ENCODE data around the gene CD300LG.
"Not testable (repeated sequence)": the region's sequence is repeated elsewhere in the genome, so short reads cannot be mapped to it uniquely, and the experiment has no call there.

CD300LG gene

DNA sequence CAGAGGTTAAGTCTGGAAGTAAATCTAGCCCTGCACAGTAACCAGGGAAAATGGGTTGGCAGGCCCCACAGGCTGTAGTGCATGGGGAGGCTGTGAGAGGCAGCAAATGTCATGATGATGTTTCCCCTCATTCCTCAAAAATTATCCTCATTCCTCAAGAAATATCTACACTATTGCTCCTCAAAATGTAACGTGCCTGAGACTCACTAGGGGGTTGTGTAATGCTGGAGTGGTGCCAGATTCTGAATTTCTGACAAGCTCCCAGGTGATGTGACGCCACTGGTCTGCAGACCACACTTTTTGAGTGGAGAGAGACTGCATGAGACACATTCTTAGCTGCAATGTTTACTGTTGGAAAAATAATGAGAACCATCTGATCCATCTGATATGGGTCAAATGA lies 12.9 kb upstream of the CD300LG start:
- H3K9ac ChIP-seq (ENCODE audit: low read depth in 1 of 2, low read length in 2 of 2): no peak overlapping the region
- H3K27me3 ChIP-seq (ENCODE audit: control insufficient read depth in 1 of 2, insufficient read depth in 2 of 2, low read length in 2 of 2): peaks cover 0 to 4% of the 10 kb centered on the region in 2 donors
- H3K4me1 ChIP-seq (ENCODE audit: control insufficient read depth in 1 of 2, insufficient read depth in 2 of 2, low read length in 2 of 2): peaks cover 5 to 8% of the 10 kb centered on the region in 2 donors
- no peak overlapping the region for H3K27ac ChIP-seq (ENCODE audit: low read depth, low read length)
- H3K36me3 ChIP-seq (ENCODE audit: control insufficient read depth in 1 of 2, insufficient read depth in 2 of 2, low read length in 2 of 2): no peaks in the 10 kb centered on the region
- H3K9me3 ChIP-seq (ENCODE audit: control insufficient read depth in 1 of 2, low read length in 2 of 2): no peaks in the 10 kb centered on the region
- H3K4me3 ChIP-seq (ENCODE audit: low read depth in 1 of 2, low read length in 2 of 2): no peak overlapping the region

DNA sequence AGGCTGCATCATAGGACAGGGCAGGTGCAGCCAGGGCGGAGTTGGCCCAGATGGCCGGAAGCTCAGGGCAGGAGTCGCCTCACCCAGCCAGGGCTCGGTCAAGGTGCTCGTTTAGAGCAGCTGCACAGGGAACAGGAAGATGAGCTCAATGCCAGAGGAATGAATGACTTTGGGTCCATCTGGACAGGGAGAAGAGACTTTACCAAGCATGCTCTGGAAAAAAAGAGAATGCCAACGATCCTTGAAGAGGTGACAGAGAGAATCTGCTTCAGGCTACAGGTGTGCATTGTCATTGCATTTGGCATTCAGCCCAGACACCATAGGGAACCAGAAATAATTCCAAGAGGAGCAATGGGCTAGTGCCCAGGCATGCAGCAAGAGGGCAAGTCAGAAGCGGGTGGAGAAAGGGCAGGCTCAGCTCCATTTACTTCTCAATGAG lies 7.3 kb upstream of the CD300LG start:
- Histone ChIP-seq H3K4me1 (ENCODE audit: control insufficient read depth in 1 of 2, insufficient read depth in 2 of 2, low read length in 2 of 2) (peaks cover 0 to 7% of the 10 kb centered on the region in 2 donors), H3K9ac (ENCODE audit: low read depth in 1 of 2, low read length in 2 of 2) (no peak overlapping the region), H3K27ac (ENCODE audit: low read depth, low read length) (no peak overlapping the region), H3K36me3 (ENCODE audit: control insufficient read depth in 1 of 2, insufficient read depth in 2 of 2, low read length in 2 of 2) (no peaks in the 10 kb centered on the region), H3K27me3 (ENCODE audit: control insufficient read depth in 1 of 2, insufficient read depth in 2 of 2, low read length in 2 of 2) (no peaks in the 10 kb centered on the region), H3K4me3 (ENCODE audit: low read depth in 1 of 2, low read length in 2 of 2) (no peak overlapping the region), H3K9me3 (ENCODE audit: control insufficient read depth in 1 of 2, low read length in 2 of 2) (no peaks in the 10 kb centered on the region)

DNA sequence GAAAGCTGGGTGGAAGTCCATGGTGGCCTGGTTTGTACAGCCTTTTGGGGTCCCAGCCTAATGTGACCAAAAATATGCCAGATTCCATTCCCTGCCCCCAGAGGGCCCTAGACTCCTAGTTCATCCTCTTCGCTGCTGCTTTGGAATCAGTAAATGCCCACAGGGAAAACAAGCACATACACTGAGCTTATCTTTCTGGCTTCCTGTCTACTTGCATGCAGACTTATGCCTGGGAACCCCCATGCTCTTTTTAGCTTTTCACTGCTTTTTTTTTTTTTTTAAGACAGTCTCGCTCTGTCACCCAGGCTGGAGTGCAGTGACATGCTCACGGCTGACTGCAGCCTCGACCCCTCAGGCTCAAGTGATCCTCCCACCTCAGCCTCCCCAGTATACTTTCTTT lies 6.2 kb upstream of the CD300LG start:
- Histone ChIP-seq H3K9ac (ENCODE audit: low read depth in 1 of 2, low read length in 2 of 2) (no peak overlapping the region), H3K27ac (ENCODE audit: low read depth, low read length) (no peak overlapping the region), H3K9me3 (ENCODE audit: control insufficient read depth in 1 of 2, low read length in 2 of 2) (no peaks in the 10 kb centered on the region), H3K4me1 (ENCODE audit: control insufficient read depth in 1 of 2, insufficient read depth in 2 of 2, low read length in 2 of 2) (peaks cover 0 to 7% of the 10 kb centered on the region in 2 donors), H3K27me3 (ENCODE audit: control insufficient read depth in 1 of 2, insufficient read depth in 2 of 2, low read length in 2 of 2) (no peaks in the 10 kb centered on the region), H3K4me3 (ENCODE audit: low read depth in 1 of 2, low read length in 2 of 2) (no peak overlapping the region), H3K36me3 (ENCODE audit: control insufficient read depth in 1 of 2, insufficient read depth in 2 of 2, low read length in 2 of 2) (no peaks in the 10 kb centered on the region)

DNA sequence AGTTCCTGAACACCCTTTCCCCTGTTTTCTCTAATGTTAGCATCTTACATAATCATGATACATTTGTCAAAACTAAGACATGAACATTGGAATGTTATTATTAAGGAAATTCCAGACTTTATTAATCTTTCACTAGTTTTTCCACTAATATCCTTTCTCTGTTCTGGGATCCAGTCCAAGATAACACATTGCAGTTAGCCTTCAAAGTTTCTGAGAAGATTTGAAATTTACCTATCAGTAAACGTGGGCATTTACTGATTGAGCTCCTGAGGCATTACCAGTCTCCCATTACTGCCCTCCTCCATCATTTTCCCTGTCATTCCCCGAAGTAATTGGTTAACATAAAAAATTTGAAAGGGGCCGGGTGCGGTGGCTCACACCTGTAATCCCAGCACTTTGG lies 5.7 kb upstream of the CD300LG start:
- Histone ChIP-seq H3K27me3 (ENCODE audit: control insufficient read depth in 1 of 2, insufficient read depth in 2 of 2, low read length in 2 of 2) (no peaks in the 10 kb centered on the region), H3K4me3 (ENCODE audit: low read depth in 1 of 2, low read length in 2 of 2) (no peak overlapping the region), H3K9me3 (ENCODE audit: control insufficient read depth in 1 of 2, low read length in 2 of 2) (no peaks in the 10 kb centered on the region), H3K9ac (ENCODE audit: low read depth in 1 of 2, low read length in 2 of 2) (no peak overlapping the region), H3K36me3 (ENCODE audit: control insufficient read depth in 1 of 2, insufficient read depth in 2 of 2, low read length in 2 of 2) (no peaks in the 10 kb centered on the region), H3K27ac (ENCODE audit: low read depth, low read length) (no peak overlapping the region), H3K4me1 (ENCODE audit: control insufficient read depth in 1 of 2, insufficient read depth in 2 of 2, low read length in 2 of 2) (peaks cover 0 to 7% of the 10 kb centered on the region in 2 donors)

DNA sequence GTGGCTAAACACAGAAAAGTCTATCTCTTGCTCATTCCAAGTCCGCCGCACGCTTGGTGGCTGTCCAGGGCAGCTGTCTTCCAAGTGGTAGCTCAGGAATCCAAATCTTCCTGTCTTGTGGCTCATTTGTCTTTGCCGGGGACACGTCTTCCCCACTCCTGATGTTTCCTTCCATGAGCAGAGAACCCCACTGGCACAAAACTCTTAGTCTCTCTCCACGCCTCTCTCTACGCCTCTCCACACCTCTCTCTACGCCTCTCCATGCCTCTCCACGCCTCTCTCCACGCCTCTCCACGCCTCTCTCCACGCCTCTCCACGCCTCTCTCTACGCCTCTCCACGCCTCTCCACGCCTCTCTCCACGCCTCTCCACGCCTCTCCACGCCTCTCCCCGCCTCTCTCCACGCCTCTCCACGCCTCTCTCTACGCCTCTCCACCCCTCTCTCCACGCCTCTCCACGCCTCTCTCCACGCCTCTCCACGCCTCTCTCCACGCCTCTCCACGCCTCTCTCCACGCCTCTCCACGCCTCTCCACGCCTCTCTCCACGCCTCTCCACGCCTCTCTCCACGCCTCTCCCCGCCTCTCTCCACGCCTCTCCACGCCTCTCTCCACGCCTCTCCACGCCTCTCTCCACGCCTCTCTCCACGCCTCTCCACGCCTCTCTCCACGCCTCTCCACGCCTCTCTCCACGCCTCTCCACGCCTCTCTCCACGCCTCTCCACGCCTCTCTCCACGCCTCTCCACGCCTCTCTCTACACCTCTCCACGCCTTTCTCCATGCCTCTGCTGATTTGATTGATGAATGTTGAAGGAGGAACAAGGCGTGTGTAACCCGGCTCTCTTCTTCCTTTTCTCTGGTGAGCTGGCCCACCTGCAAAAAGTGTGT lies 4.6 kb upstream of the CD300LG start:
- not testable (repeated sequence) for H3K4me1 ChIP-seq (ENCODE audit: control insufficient read depth in 1 of 2, insufficient read depth in 2 of 2, low read length in 2 of 2); H3K9ac ChIP-seq (ENCODE audit: low read depth in 1 of 2, low read length in 2 of 2); H3K4me3 ChIP-seq (ENCODE audit: low read depth in 1 of 2, low read length in 2 of 2); H3K36me3 ChIP-seq (ENCODE audit: control insufficient read depth in 1 of 2, insufficient read depth in 2 of 2, low read length in 2 of 2); H3K9me3 ChIP-seq (ENCODE audit: control insufficient read depth in 1 of 2, low read length in 2 of 2); H3K27ac ChIP-seq (ENCODE audit: low read depth, low read length); H3K27me3 ChIP-seq (ENCODE audit: control insufficient read depth in 1 of 2, insufficient read depth in 2 of 2, low read length in 2 of 2)

DNA sequence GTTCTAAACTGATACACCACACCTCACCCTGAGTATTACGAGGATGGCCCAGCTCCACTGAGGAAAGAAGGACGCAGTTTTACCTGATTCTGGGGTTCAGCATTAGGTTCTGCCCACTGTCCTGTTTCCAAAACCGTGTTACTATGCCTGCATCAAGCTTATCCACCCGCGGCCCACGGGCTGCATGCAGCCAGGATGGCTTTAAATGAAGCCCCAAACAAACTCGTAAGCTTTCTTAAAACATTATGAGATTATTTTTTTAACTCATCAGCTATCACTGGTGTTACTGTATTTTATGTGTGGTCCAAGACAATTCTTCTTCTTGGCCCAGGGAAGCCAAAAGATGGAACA lies 4.0 kb upstream of the CD300LG start:
- no peaks in the 10 kb centered on the region for H3K9me3 ChIP-seq (ENCODE audit: control insufficient read depth in 1 of 2, low read length in 2 of 2)
- H3K4me3 ChIP-seq (ENCODE audit: low read depth in 1 of 2, low read length in 2 of 2): no peak overlapping the region
- H3K4me1 ChIP-seq (ENCODE audit: control insufficient read depth in 1 of 2, insufficient read depth in 2 of 2, low read length in 2 of 2): peaks cover 0 to 7% of the 10 kb centered on the region in 2 donors
- no peaks in the 10 kb centered on the region for H3K27me3 ChIP-seq (ENCODE audit: control insufficient read depth in 1 of 2, insufficient read depth in 2 of 2, low read length in 2 of 2)
- H3K9ac ChIP-seq (ENCODE audit: low read depth in 1 of 2, low read length in 2 of 2): no peak overlapping the region
- H3K27ac ChIP-seq (ENCODE audit: low read depth, low read length): no peak overlapping the region
- no peaks in the 10 kb centered on the region for H3K36me3 ChIP-seq (ENCODE audit: control insufficient read depth in 1 of 2, insufficient read depth in 2 of 2, low read length in 2 of 2)

DNA sequence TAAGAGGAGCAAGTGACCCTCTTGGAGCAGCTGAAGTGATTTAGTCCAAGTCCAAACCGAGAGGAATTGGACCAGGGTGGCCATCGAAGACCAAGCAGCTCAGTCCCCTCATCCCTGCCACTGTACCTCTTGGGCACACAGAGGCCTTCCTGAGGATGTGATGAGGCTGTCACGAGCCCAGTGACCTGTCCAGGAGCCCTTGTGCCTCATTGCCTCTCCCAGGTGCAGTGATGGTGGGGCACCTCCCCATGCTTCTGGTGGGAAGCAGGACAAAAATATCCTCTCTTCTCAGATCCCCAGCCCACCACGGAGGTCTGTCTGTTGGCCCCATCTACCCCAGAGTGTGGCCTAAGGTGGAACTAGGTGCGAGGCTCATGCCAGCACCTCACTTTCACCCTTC lies 2.7 kb upstream of the CD300LG start:
- no peak overlapping the region for H3K4me3 ChIP-seq (ENCODE audit: low read depth in 1 of 2, low read length in 2 of 2)
- H3K36me3 ChIP-seq (ENCODE audit: control insufficient read depth in 1 of 2, insufficient read depth in 2 of 2, low read length in 2 of 2): no peaks in the 10 kb centered on the region
- no peak overlapping the region for H3K9ac ChIP-seq (ENCODE audit: low read depth in 1 of 2, low read length in 2 of 2)
- no peaks in the 10 kb centered on the region for H3K9me3 ChIP-seq (ENCODE audit: control insufficient read depth in 1 of 2, low read length in 2 of 2)
- H3K4me1 ChIP-seq (ENCODE audit: control insufficient read depth in 1 of 2, insufficient read depth in 2 of 2, low read length in 2 of 2): peaks cover 0 to 7% of the 10 kb centered on the region in 2 donors
- H3K27ac ChIP-seq (ENCODE audit: low read depth, low read length): no peak overlapping the region
- no peaks in the 10 kb centered on the region for H3K27me3 ChIP-seq (ENCODE audit: control insufficient read depth in 1 of 2, insufficient read depth in 2 of 2, low read length in 2 of 2)

DNA sequence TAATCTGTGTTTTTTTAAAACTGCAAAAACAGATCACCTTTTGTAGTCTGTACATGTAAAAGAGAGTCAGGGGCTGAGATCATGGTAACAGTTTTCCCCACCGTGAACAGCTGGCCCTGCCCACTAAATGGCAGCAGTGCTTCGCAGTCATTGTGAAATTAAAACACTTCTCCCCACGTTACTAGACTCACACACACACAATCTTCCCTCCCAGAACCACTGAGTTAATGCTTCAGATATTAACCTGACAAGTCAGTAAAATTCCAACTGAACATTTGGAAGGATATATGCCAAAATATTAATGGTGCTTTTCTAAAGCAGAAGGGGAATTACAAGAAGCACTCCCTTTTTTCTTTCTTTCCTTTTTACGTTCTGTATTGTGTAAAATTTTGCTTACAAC lies 1.2 kb upstream of the CD300LG start:
- Histone ChIP-seq H3K4me1 (ENCODE audit: control insufficient read depth in 1 of 2, insufficient read depth in 2 of 2, low read length in 2 of 2) (no peaks in the 10 kb centered on the region), H3K9ac (ENCODE audit: low read depth in 1 of 2, low read length in 2 of 2) (no peak overlapping the region), H3K27me3 (ENCODE audit: control insufficient read depth in 1 of 2, insufficient read depth in 2 of 2, low read length in 2 of 2) (no peaks in the 10 kb centered on the region), H3K27ac (ENCODE audit: low read depth, low read length) (no peak overlapping the region), H3K9me3 (ENCODE audit: control insufficient read depth in 1 of 2, low read length in 2 of 2) (no peaks in the 10 kb centered on the region), H3K36me3 (ENCODE audit: control insufficient read depth in 1 of 2, insufficient read depth in 2 of 2, low read length in 2 of 2) (no peaks in the 10 kb centered on the region), H3K4me3 (ENCODE audit: low read depth in 1 of 2, low read length in 2 of 2) (no peak overlapping the region)

DNA sequence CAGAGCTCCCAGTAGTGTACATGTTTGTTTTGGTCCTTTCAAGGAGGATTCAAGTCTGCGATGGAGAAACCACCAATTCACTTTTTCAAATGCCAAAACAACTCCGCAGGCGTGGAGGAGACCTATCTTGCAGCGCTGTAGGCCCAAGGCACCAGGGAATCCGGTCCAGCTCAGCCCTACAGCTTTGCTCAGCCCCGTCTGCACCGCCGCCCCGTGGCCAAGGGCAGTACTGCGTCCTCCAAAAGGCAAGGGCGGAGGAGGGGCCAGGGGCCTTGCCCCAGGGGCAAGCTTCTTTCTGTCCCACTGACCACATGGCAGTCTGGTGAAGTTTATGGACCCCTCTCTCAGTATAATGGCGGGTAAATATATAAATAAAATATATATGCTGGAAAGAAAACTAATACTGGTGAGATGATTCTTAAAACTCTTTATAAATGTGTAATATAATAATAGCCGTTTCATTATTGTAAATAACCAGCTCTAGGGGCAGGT lies 709 bp upstream of the CD300LG start:
- Histone ChIP-seq H3K4me3 (ENCODE audit: low read depth in 1 of 2, low read length in 2 of 2) (no peak overlapping the region), H3K27ac (ENCODE audit: low read depth, low read length) (no peak overlapping the region), H3K36me3 (ENCODE audit: control insufficient read depth in 1 of 2, insufficient read depth in 2 of 2, low read length in 2 of 2) (no peaks in the 10 kb centered on the region), H3K4me1 (ENCODE audit: control insufficient read depth in 1 of 2, insufficient read depth in 2 of 2, low read length in 2 of 2) (no peaks in the 10 kb centered on the region), H3K9ac (ENCODE audit: low read depth in 1 of 2, low read length in 2 of 2) (no peak overlapping the region), H3K9me3 (ENCODE audit: control insufficient read depth in 1 of 2, low read length in 2 of 2) (no peaks in the 10 kb centered on the region), H3K27me3 (ENCODE audit: control insufficient read depth in 1 of 2, insufficient read depth in 2 of 2, low read length in 2 of 2) (no peaks in the 10 kb centered on the region)

DNA sequence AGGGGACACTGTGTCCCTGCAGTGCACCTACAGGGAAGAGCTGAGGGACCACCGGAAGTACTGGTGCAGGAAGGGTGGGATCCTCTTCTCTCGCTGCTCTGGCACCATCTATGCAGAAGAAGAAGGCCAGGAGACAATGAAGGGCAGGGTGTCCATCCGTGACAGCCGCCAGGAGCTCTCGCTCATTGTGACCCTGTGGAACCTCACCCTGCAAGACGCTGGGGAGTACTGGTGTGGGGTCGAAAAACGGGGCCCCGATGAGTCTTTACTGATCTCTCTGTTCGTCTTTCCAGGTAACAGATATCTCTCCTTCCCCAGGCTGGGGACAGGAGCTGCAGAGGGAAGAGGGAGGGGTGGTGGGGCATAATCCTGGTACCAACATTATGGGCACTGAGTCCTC lies 1.6 kb downstream of the CD300LG start:
- no peaks in the 10 kb centered on the region for H3K9me3 ChIP-seq (ENCODE audit: control insufficient read depth in 1 of 2, low read length in 2 of 2)
- H3K4me1 ChIP-seq (ENCODE audit: control insufficient read depth in 1 of 2, insufficient read depth in 2 of 2, low read length in 2 of 2): no peaks in the 10 kb centered on the region
- no peak overlapping the region for H3K27ac ChIP-seq (ENCODE audit: low read depth, low read length)
- H3K36me3 ChIP-seq (ENCODE audit: control insufficient read depth in 1 of 2, insufficient read depth in 2 of 2, low read length in 2 of 2): no peaks in the 10 kb centered on the region
- no peak overlapping the region for H3K4me3 ChIP-seq (ENCODE audit: low read depth in 1 of 2, low read length in 2 of 2)
- no peak overlapping the region for H3K9ac ChIP-seq (ENCODE audit: low read depth in 1 of 2, low read length in 2 of 2)
- peaks cover 0 to 9% of the 10 kb centered on the region in 2 donors for H3K27me3 ChIP-seq (ENCODE audit: control insufficient read depth in 1 of 2, insufficient read depth in 2 of 2, low read length in 2 of 2)

All from duodenal mucosa (tissue), 2 donors.